ENCODE measurements around the gene MAPRE2. TPM values are rescaled to one million over a fixed set of nuclear protein-coding genes. Genes with fewer than 3 reads are reported as not detected.

The MAPRE2 gene
- total and polyA plus RNA-seq, 2 donors (not counting 1 experiment from before 2014, with no cell fraction given) = 18.5 to 88.1 TPM

DNA sequence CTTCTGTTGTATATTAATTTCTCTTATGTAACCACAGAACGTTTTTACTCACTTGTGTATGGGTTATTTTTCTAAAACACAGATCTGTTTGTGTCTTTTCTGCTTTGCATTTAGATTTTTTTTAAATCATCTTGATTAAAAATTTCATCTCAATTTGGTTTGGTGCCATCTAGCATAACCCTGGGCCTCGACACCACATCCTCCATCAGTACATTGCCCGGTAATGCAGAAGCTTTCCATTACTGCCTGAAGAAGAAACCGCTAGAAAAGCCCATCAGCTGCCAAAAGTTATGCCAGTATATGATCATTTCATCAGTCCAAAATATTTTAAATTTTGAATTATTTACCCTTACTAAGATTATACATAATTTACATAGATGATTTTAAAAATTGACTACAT is 26.2 kb downstream of the MAPRE2 start:
- H3K79me2 ChIP-seq (ENCODE audit: control insufficient read depth, insufficient read depth, low read length) = no peaks in the 10 kb centered on the region
- no peaks in the 10 kb centered on the region for H3K36me3 ChIP-seq (ENCODE audit: control insufficient read depth, insufficient read depth, low read length)
- no peaks in the 10 kb centered on the region for H3K9me3 ChIP-seq (ENCODE audit: control insufficient read depth, insufficient read depth, low read depth, low read length)
- no peaks in the 10 kb centered on the region for H3K4me1 ChIP-seq (ENCODE audit: control insufficient read depth, extremely low read depth, insufficient read depth, low read length)
- H3K4me3 ChIP-seq (replicated peaks in 1 of 4; ENCODE audit: control extremely low read depth in 1 of 4, insufficient read depth in 1 of 4, low read depth in 3 of 4, low read length in 4 of 4) = no peak overlapping the region
- no peaks in the 10 kb centered on the region for H4K20me1 ChIP-seq (ENCODE audit: control insufficient read depth, extremely low read depth, insufficient read depth, low read length)
- no peak overlapping the region for H2AFZ ChIP-seq (ENCODE audit: low read length)
- H3K27ac ChIP-seq (ENCODE audit: insufficient read depth, low read length) = no peak overlapping the region
- no peak for TF ChIP-seq EZH2 (IDR thresholded peaks at IDR 0.05; ENCODE audit: low read length, missing control alignments)
- TF ChIP-seq, protein P1, sequence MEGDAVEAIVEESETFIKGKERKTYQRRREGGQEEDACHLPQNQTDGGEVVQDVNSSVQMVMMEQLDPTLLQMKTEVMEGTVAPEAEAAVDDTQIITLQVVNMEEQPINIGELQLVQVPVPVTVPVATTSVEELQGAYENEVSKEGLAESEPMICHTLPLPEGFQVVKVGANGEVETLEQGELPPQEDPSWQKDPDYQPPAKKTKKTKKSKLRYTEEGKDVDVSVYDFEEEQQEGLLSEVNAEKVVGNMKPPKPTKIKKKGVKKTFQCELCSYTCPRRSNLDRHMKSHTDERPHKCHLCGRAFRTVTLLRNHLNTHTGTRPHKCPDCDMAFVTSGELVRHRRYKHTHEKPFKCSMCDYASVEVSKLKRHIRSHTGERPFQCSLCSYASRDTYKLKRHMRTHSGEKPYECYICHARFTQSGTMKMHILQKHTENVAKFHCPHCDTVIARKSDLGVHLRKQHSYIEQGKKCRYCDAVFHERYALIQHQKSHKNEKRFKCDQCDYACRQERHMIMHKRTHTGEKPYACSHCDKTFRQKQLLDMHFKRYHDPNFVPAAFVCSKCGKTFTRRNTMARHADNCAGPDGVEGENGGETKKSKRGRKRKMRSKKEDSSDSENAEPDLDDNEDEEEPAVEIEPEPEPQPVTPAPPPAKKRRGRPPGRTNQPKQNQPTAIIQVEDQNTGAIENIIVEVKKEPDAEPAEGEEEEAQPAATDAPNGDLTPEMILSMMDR (conservative IDR thresholded peaks at IDR 0.05 in 1 of 2, IDR thresholded peaks at IDR 0.05 in 1 of 2; ENCODE audit: low read depth in 1 of 2, low read length in 2 of 2) = no peak
- H3K9ac ChIP-seq (ENCODE audit: insufficient read depth, low read length) = no peak overlapping the region
- H3K4me2 ChIP-seq (ENCODE audit: extremely low read depth, insufficient read depth, low read length) = no peak overlapping the region
- DNase-seq (ENCODE audit: low read depth in 2 of 2) = no peak
- H3K27me3 ChIP-seq (ENCODE audit: control insufficient read depth, insufficient read depth, low read length) = no peaks in the 10 kb centered on the region

DNA sequence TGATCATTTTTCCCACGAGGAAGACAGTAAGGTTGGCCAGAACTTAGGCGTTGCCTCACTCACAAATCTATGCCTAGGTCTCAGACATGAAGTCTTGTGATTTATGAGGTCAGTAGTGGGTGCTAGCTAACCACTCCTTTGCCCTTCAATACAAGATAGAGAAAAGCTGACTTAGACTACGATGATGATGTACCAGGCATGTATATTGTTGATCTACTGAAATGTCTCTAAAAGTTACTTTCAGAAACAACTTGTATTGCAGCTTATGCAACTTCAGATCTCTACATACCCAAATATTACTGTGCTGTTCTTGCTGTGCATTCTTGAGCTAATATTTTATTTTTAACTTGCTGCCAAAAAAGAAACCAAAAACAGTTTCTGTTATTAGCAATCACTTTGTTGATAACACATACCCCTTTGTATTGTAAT is 30.6 kb downstream of the MAPRE2 start:
- no peaks in the 10 kb centered on the region for H3K27me3 ChIP-seq (ENCODE audit: control insufficient read depth, insufficient read depth, low read length)
- no peak overlapping the region for H3K4me3 ChIP-seq (replicated peaks in 1 of 4; ENCODE audit: control extremely low read depth in 1 of 4, insufficient read depth in 1 of 4, low read depth in 3 of 4, low read length in 4 of 4)
- H3K9me3 ChIP-seq (ENCODE audit: control insufficient read depth, insufficient read depth, low read depth, low read length) = no peaks in the 10 kb centered on the region
- H3K36me3 ChIP-seq (ENCODE audit: control insufficient read depth, insufficient read depth, low read length) = no peaks in the 10 kb centered on the region
- no peak overlapping the region for H3K27ac ChIP-seq (ENCODE audit: insufficient read depth, low read length)
- no peak for DNase-seq (ENCODE audit: low read depth in 2 of 2)
- no peak overlapping the region for H2AFZ ChIP-seq (ENCODE audit: low read length)
- H4K20me1 ChIP-seq (ENCODE audit: control insufficient read depth, extremely low read depth, insufficient read depth, low read length) = no peaks in the 10 kb centered on the region
- peaks cover 4% of the 10 kb centered on the region for H3K4me1 ChIP-seq (ENCODE audit: control insufficient read depth, extremely low read depth, insufficient read depth, low read length)
- no peak overlapping the region for H3K9ac ChIP-seq (ENCODE audit: insufficient read depth, low read length)
- TF ChIP-seq, protein P1 (conservative IDR thresholded peaks at IDR 0.05 in 1 of 2, IDR thresholded peaks at IDR 0.05 in 1 of 2; ENCODE audit: low read depth in 1 of 2, low read length in 2 of 2) = no peak
- TF ChIP-seq EZH2 (IDR thresholded peaks at IDR 0.05; ENCODE audit: low read length, missing control alignments) = no peak
- no peak overlapping the region for H3K4me2 ChIP-seq (ENCODE audit: extremely low read depth, insufficient read depth, low read length)
- no peaks in the 10 kb centered on the region for H3K79me2 ChIP-seq (ENCODE audit: control insufficient read depth, insufficient read depth, low read length)

DNA sequence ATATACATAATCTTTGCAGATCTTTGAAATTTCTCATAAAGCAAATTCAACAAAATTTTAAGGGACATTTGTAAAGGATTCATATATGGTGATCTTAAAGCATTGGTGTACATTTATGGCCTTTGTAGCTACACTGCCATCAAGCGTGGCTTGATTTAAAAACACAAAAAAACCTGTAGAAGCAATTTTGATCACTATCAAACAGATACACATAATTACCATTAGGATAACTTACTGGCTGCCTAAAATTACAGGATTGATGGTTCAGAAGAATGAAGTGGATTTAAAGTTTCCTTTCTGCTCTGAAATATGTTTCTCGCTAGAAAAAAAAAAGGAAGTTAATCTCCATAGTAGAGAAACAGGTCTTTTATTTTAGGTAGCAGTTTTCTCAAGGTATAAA is 31.4 kb downstream of the MAPRE2 start:
- Histone ChIP-seq H3K4me2 (ENCODE audit: extremely low read depth, insufficient read depth, low read length) (no peak overlapping the region), H4K20me1 (ENCODE audit: control insufficient read depth, extremely low read depth, insufficient read depth, low read length) (no peaks in the 10 kb centered on the region), H3K79me2 (ENCODE audit: control insufficient read depth, insufficient read depth, low read length) (no peaks in the 10 kb centered on the region), H3K4me3 (replicated peaks in 1 of 4; ENCODE audit: control extremely low read depth in 1 of 4, insufficient read depth in 1 of 4, low read depth in 3 of 4, low read length in 4 of 4) (no peak overlapping the region), H2AFZ (ENCODE audit: low read length) (no peak overlapping the region), H3K9ac (ENCODE audit: insufficient read depth, low read length) (no peak overlapping the region), H3K36me3 (ENCODE audit: control insufficient read depth, insufficient read depth, low read length) (no peaks in the 10 kb centered on the region), H3K27me3 (ENCODE audit: control insufficient read depth, insufficient read depth, low read length) (no peaks in the 10 kb centered on the region), H3K9me3 (ENCODE audit: control insufficient read depth, insufficient read depth, low read depth, low read length) (no peaks in the 10 kb centered on the region), H3K4me1 (ENCODE audit: control insufficient read depth, extremely low read depth, insufficient read depth, low read length) (peaks cover 4% of the 10 kb centered on the region), H3K27ac (ENCODE audit: insufficient read depth, low read length) (no peak overlapping the region)
- TF ChIP-seq, protein P1 (conservative IDR thresholded peaks at IDR 0.05 in 1 of 2, IDR thresholded peaks at IDR 0.05 in 1 of 2; ENCODE audit: low read depth in 1 of 2, low read length in 2 of 2) = no peak
- no peak for TF ChIP-seq EZH2 (IDR thresholded peaks at IDR 0.05; ENCODE audit: low read length, missing control alignments)
- no peak for DNase-seq (ENCODE audit: low read depth in 2 of 2)
